GM13976 (cell line): ENCODE results near the gene IL22RA1.

ENCODE experiments used
- DNase-seq: peaks from one replicate; pipeline ENCODE4 v3.0.0; 2012; ENCODE audit warnings: low spot score
- CTCF ChIP-seq: IDR thresholded peaks from 2 replicates; pipeline ENCODE4 v1.5.1; 2012; ENCODE audit warnings: borderline replicate concordance, mild to moderate bottlenecking; ENCODE audit not compliant: insufficient read depth; ENCODE audit errors: extremely low read depth, missing control alignments, control extremely low read depth
- in situ Hi-C: fragments of 300-500 bp; cut with MboI; formaldehyde crosslinking; loops from one replicate; pipeline ENCODE4 v1.12.0; 2022; ENCODE audit warnings: low sequenced_read_pairs, mixed read lengths, inconsistent platforms; ENCODE audit not compliant: unreplicated experiment

IL22RA1 gene

GRCh38 chr1:24119859-24120756 is 22.8 kb downstream of the IL22RA1 start:
- no peak for TF ChIP-seq CTCF
- DNase-seq, result no peak
- in situ Hi-C loops, result no loop called here

GRCh38 chr1:24119489-24119858 is 23.5 kb downstream of the IL22RA1 start:
- no peak for DNase-seq
- in situ Hi-C loops, result no loop called here
- no peak for TF ChIP-seq CTCF

- no peak for TF ChIP-seq CTCF
- in situ Hi-C loops, result no loop called here
- DNase-seq, result no peak
These were observed 24.3 kb downstream of the IL22RA1 start for GRCh38 chr1:24118410-24119242.

GRCh38 chr1:24117722-24118409 is 25.1 kb downstream of the IL22RA1 start:
- in situ Hi-C loops, result no loop called here
- no peak for DNase-seq

GRCh38 chr1:24117132-24117531 is 25.8 kb downstream of the IL22RA1 start:
- in situ Hi-C loops, result no loop called here
- no peak for TF ChIP-seq CTCF
- DNase-seq, result no peak

More at GRCh38 chr1:24117722-24118409, 25.1 kb downstream of the IL22RA1 start:
- no peak for TF ChIP-seq CTCF

GRCh38 chr1:24114753-24115152 is 28.2 kb downstream of the IL22RA1 start:
- TF ChIP-seq CTCF, result no peak
- DNase-seq, result no peak
- in situ Hi-C loops, result no loop called here
